CD14-positive monocyte (primary cell): ENCODE data around the gene WDR64. TPM values are rescaled to one million over a fixed set of nuclear protein-coding genes. Genes with fewer than 3 reads are reported as not detected.

Source experiments
- DNase-seq, 3 donors: peaks; one replicate each; pipeline ENCODE4 v3.0.0-alpha.2; 2011 to 2022
- H2AFZ ChIP-seq: 2 replicates; pipeline ENCODE4 v1.6.0; 2012; ENCODE audit warnings: mild to moderate bottlenecking, low read depth, low read length, inconsistent platforms; ENCODE audit not compliant: insufficient read depth, poor library complexity, severe bottlenecking
- H3K27ac ChIP-seq, 2 donors: 1 replicate in 1 of 2; 2 replicates in 1 of 2; pipeline ENCODE4 v1.5.1; 2012 to 2013; ENCODE audit warnings: low read length in 2 of 2, control low read depth in 1 of 2, inconsistent platforms in 1 of 2, low read depth in 1 of 2, mild to moderate bottlenecking in 1 of 2
- H3K27me3 ChIP-seq, 2 donors: one replicate each; pipeline versions ENCODE4 v1.6.0 to v1.6.1; 2011 to 2013; ENCODE audit warnings: low read length in 2 of 2; ENCODE audit not compliant: control insufficient read depth in 2 of 2, insufficient read depth in 2 of 2
- H3K36me3 ChIP-seq, 2 donors: replicated peaks in 1 of 2; 1 replicate in 1 of 2; 2 replicates in 1 of 2; pipeline versions ENCODE4 v1.5.1 to v1.6.1; 2012 to 2013; ENCODE audit warnings: low read length in 2 of 2, control low read depth in 1 of 2, inconsistent platforms in 1 of 2, mild to moderate bottlenecking in 1 of 2; ENCODE audit not compliant: insufficient read depth in 2 of 2, control insufficient read depth in 1 of 2
- H3K4me1 ChIP-seq, 2 donors: 1 replicate in 1 of 2; 2 replicates in 1 of 2; pipeline versions ENCODE4 v1.5.1 to v1.6.1; 2012 to 2013; ENCODE audit warnings: low read length in 2 of 2, control low read depth in 1 of 2, inconsistent platforms in 1 of 2, mild to moderate bottlenecking in 1 of 2, moderate library complexity in 1 of 2; ENCODE audit not compliant: insufficient read depth in 2 of 2, control insufficient read depth in 1 of 2
- H3K4me2 ChIP-seq: replicated peaks from 2 replicates; pipeline ENCODE3; 2012; ENCODE audit warnings: low read length, moderate library complexity, mild to moderate bottlenecking; ENCODE audit not compliant: poor library complexity, severe bottlenecking; ENCODE audit errors: extremely low read depth
- H3K4me3 ChIP-seq, 3 experiments: fragments of 200-600 bp in 1 of 3; sonication (generic) in 1 of 3; replicated peaks in 1 of 3; 1 replicate in 2 of 3; 2 replicates in 1 of 3; pipeline ENCODE4 v1.5.1; 2011 to 2013; ENCODE audit warnings: low read length in 3 of 3, mild to moderate bottlenecking in 3 of 3, control low read depth in 2 of 3, low read depth in 2 of 3, inconsistent platforms in 1 of 3, moderate library complexity in 1 of 3
- H3K79me2 ChIP-seq: 2 replicates; pipeline ENCODE4 v1.6.0; 2012; ENCODE audit warnings: mild to moderate bottlenecking, control low read depth, inconsistent platforms, low read length, moderate library complexity; ENCODE audit not compliant: insufficient read depth
- H3K9ac ChIP-seq: 2 replicates; pipeline ENCODE4 v1.6.0; 2017; ENCODE audit warnings: low read length, mild to moderate bottlenecking; ENCODE audit not compliant: insufficient read depth, poor library complexity, severe bottlenecking
- H3K9me3 ChIP-seq, 2 donors: replicated peaks in 1 of 2; 1 replicate in 1 of 2; 2 replicates in 1 of 2; pipeline versions ENCODE4 v1.5.1 to v1.6.1; 2012 to 2013; ENCODE audit warnings: low read length in 2 of 2, control low read depth in 1 of 2; ENCODE audit not compliant: control insufficient read depth in 1 of 2, insufficient read depth in 1 of 2
- H4K20me1 ChIP-seq: 2 replicates; pipeline ENCODE4 v1.6.0; 2012; ENCODE audit warnings: mild to moderate bottlenecking, low read length, control low read depth, moderate library complexity; ENCODE audit not compliant: insufficient read depth
- H3K27ac Mint-ChIP-seq, 7 donors: one replicate each; pipeline ENCODE4 v1.8.0; 2020; ENCODE audit warnings: mild to moderate bottlenecking in 7 of 7, mixed read lengths in 7 of 7, moderate library complexity in 6 of 7, inconsistent platforms in 2 of 7
- H3K27me3 Mint-ChIP-seq, 3 donors: one replicate each; pipeline ENCODE4 v1.8.0; 2021 to 2022; ENCODE audit warnings: low read depth in 3 of 3, mild to moderate bottlenecking in 3 of 3, mixed read lengths in 3 of 3, moderate library complexity in 3 of 3, inconsistent platforms in 1 of 3
- H3K36me3 Mint-ChIP-seq, 2 donors: one replicate each; pipeline ENCODE4 v1.8.0; 2020; ENCODE audit warnings: mixed read lengths in 2 of 2, inconsistent platforms in 1 of 2, mild to moderate bottlenecking in 1 of 2
- H3K4me1 Mint-ChIP-seq: one replicate; pipeline ENCODE4 v1.8.0; 2020; ENCODE audit warnings: mild to moderate bottlenecking, mixed read lengths
- H3K4me3 Mint-ChIP-seq, 2 donors: one replicate each; pipeline ENCODE4 v1.8.0; 2020; ENCODE audit warnings: mild to moderate bottlenecking in 2 of 2, mixed read lengths in 2 of 2, moderate library complexity in 1 of 2
- H3K9me3 Mint-ChIP-seq, 7 donors: one replicate each; pipeline ENCODE4 v1.8.0; 2020 to 2022; ENCODE audit warnings: mixed read lengths in 7 of 7, mild to moderate bottlenecking in 6 of 7, moderate library complexity in 6 of 7, inconsistent platforms in 2 of 7
- CTCF ChIP-seq: fragments of 200-600 bp; IDR thresholded peaks from one replicate; pipeline ENCODE4 v1.8.0; 2022; ENCODE audit warnings: antibody characterized with exemption, mild to moderate bottlenecking
- WGBS: methylation state at CpG from one replicate; pipeline ENCODE4 v1.1.5; 2013; ENCODE audit warnings: missing lambda C conversion rate; ENCODE audit not compliant: insufficient coverage; 5-methylcytosine and 5-hydroxymethylcytosine counted together
- intact Hi-C, 2 donors: fragments of 100-400 bp; cut with micrococcal nuclease; formaldehyde crosslinking; loops; one replicate each; pipeline versions ENCODE4 v1.15.0 to v1.15.1; 2023
- polyA plus RNA-seq, 3 donors: library from polyadenylated mRNA; depleted of rRNA in 1 of 3; unstranded in 2 of 3; stranded (reverse) in 1 of 3; fragments of 300-500 nt in 2 of 3; fragments of >200 nt in 1 of 3; fragmentation: Illumina TruSeq in 2 of 3; gene quantifications; 1 replicate in 2 of 3; 2 replicates in 1 of 3; pipeline ENCODE4 v1.2.3, GENCODE V29; 2012 to 2021

WDR64 gene
- polyA plus RNA-seq, 3 donors = not detected

- H3K4me3 Mint-ChIP-seq = peak overlapping the region; percentile 77 to 85
Measured at GRCh38 chr1:241640867-241641622, 11.0 kb upstream of the WDR64 start.

More at GRCh38 chr1:241640867-241641622, 11.0 kb upstream of the WDR64 start:
- Mint-ChIP-seq H3K27me3 (peaks cover 2 to 4% (median 2%) of the 10 kb centered on the region in 3 donors), H3K27ac (peak overlapping the region; percentile 79 to 92 (median 83)), H3K36me3 (no peaks in the 10 kb centered on the region), H3K4me1 (peaks cover 42% of the 10 kb centered on the region), H3K9me3 (peaks cover 0 to 5% (median 2%) of the 10 kb centered on the region in 7 donors)
- DNase-seq = peak; percentile 18 to 33 (median 21)
- 84% methylated on average over 7 of the region's 9 CpGs for WGBS
- Histone ChIP-seq H3K9ac (peak overlapping the region; percentile 88), H3K4me3 (peak overlapping the region; percentile 34 to 92 (median 52)), H2AFZ (peak overlapping the region; percentile 82), H3K4me2 (peak overlapping the region; percentile 88), H4K20me1 (peaks cover 7% of the 10 kb centered on the region), H3K9me3 (no peaks in the 10 kb centered on the region), H3K27me3 (no peaks in the 10 kb centered on the region), H3K36me3 (no peaks in the 10 kb centered on the region), H3K4me1 (peaks cover 34 to 42% of the 10 kb centered on the region in 2 donors), H3K27ac (peak overlapping the region; percentile 25 to 70), H3K79me2 (peaks cover 40% of the 10 kb centered on the region)
- intact Hi-C loops = loop anchor here (5.0 to 10.0 kb wide), 2 partner anchors 109 to 204 kb away; partner anchors contain the start of genes EXO1 (in 1 of the 2) and KMO (in 1 of the 2)
- TF ChIP-seq CTCF = no peak
